Inflammatory macrophage treated with lipopolysaccharide for 4 hours (primary cell): ENCODE data around the gene LRRC8D.

ENCODE experiments used
- DNase-seq: peaks from one replicate; pipeline ENCODE4 v3.0.0-alpha.2; 2020

LRRC8D gene

GRCh38 chr1:89807983-89808382 lies 12.8 kb upstream of the LRRC8D start:
- no peak for DNase-seq

- DNase-seq: no peak
These were observed 12.3 kb upstream of the LRRC8D start for GRCh38 chr1:89808441-89809117.

- no peak for DNase-seq
These were observed 11.3 kb upstream of the LRRC8D start for GRCh38 chr1:89809556-89809955.

DNA sequence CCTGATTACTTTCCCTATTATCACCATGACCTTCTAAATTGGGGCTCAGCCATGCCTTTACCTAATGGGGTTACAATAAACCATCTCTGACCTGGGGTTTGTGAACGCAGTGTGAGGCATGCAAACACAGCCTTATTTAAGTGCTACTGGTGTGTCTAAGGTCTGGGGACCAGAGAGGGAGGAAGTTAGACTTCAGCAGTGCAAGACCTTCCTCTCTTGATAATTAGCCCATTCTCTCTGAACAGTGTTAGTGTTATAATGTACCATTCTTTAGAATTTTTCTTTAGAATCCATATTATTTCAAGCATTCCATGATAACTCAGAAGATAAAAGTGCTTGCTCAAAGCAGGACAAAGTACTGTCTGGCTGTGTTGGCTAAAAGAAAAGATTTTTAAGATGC lies 10.5 kb upstream of the LRRC8D start:
- DNase-seq: no peak

DNA sequence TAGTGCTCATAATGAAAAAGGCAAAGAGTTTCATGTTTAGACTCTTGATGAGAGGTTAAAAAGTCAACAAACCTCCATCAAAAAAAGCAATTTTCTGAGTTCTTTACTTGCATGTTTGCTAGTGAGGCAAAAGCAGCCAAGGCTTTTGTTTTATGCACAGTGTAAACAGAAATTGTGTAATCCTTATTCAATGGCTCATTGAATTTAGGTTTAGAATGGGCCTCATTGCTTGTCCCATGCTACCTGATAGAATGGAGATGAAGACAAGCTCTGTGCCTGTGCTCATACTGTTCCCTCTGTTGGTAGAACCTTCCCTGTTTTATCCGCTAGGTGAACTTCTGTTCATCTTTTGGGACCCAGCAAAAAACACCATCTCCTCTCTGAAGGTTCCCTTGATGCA lies 10.0 kb upstream of the LRRC8D start:
- no peak for DNase-seq

DNA sequence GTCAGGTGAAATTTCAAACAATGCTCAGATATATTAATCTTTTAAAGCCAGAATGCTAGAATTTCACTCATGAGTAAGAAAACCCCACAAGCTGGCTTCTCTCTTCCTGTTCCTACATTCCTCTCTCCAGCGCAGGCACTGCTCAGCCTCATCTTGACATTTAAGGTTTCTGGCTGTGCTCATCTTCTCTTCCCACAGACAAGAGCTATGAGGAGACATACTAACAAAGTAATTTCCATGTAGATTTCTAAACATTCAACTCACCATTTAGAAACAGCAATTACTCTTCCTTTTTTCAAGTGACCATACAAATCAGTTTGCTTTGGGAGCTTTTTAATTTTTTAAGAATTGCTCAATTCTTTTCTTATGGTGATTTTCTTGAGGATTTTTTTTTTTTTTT lies 7.8 kb upstream of the LRRC8D start:
- peak; percentile 91 for DNase-seq

- no peak for DNase-seq
These were observed 5.8 kb upstream of the LRRC8D start for GRCh38 chr1:89815040-89815439.

DNA sequence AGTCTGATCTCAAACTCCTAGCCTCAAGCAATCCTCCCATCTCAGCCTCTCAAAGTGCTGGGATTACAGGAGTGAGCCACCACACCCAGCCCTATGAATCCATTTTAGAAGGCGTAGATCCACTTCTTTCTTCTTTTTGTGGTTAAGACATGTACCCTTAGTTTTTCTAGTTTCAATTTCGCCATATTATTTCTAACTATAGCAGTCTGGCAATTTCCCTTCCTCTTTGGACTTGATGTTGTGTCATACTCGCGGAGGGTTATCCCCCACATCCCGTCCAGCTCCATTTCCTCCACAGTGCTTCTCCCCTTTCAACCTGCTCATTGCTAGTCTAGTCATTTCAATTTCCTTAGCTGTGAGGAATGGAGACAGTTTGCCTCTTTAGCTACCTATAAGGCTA lies 5.2 kb upstream of the LRRC8D start:
- peak; percentile 95 for DNase-seq

- DNase-seq: peak; percentile 52
These were observed 4.5 kb upstream of the LRRC8D start for GRCh38 chr1:89816366-89816765.

DNA sequence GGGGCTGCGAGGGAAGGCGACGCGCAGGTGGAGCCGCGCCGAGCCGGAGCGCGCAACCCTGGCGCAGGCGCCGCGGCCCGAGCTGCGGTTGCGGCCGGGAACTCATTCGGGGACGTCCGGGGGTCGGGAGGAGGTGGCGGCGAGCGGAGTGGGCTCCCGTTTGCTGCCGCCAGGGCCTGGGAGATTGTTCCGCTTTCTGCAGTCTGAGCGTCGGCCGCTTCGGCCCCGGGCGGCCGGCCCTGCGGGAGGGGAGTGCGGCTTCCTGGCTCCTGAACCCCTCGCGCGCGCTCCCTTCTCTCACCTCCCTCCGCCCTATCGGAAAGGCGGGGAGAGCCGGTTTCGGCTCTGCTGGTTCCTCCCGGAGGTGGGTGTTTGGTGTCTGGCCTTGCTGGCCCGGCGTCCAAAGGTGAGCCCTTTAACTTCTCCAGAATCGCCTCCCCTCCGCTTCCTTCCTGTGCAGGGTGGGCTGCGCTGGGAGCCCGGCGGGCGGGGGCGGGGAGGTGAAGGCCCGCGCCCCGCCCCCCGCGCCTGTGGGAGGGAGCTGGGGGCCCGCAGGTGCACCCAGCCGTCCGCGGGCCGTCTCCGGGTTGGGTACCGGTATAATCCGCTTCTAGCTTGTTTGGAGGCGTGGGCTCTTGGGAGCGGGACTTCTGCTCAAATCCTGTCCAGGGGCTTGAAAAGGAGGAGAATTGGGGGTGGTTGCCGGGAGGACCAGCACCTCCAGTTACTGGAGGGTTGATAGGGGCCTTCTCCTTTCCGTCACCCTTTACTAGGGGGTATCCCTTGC lies 683 bp downstream of the LRRC8D start:
- DNase-seq: peak; percentile 67

DNA sequence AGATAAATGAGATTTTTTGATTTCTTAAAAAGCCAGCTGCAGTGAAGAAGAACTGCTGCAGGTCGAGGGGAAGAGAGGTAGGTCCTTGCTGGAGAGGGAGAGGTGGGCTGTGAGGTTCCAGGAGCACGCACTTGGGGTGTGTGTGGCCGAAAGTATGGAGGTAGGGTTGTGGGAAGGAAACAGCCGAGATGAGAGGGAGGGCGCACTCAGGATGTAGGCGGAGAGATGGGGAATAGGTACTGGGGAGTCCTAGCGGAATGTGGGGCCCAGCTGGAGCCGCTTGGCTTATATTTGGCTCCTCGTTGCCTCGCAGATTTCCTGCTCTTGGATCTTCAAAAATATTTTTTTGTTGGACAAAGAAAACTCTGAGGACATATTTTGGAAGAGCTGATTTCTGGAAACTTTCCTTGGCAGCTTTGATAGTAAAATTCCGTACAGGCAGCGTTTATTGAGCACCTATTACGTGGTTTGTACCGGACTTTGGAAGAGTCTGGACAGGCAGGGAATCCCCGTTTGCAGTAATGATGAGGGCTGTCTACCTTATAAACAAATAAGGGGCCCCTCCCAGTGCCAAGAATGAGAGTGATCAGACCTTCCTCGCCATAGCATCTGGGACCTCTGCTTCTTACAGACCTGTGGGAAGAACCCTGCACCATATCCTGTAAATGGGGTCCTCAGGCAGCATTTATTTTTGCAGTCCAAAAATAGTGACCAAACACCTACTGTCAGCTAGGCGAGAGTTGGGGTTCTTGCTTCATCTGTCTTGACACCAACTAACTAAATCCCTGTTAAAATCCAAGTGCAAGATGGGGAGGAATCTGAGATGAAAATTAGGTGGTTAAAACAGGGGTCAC lies 1.5 kb downstream of the LRRC8D start:
- peak; percentile 19 for DNase-seq

DNA sequence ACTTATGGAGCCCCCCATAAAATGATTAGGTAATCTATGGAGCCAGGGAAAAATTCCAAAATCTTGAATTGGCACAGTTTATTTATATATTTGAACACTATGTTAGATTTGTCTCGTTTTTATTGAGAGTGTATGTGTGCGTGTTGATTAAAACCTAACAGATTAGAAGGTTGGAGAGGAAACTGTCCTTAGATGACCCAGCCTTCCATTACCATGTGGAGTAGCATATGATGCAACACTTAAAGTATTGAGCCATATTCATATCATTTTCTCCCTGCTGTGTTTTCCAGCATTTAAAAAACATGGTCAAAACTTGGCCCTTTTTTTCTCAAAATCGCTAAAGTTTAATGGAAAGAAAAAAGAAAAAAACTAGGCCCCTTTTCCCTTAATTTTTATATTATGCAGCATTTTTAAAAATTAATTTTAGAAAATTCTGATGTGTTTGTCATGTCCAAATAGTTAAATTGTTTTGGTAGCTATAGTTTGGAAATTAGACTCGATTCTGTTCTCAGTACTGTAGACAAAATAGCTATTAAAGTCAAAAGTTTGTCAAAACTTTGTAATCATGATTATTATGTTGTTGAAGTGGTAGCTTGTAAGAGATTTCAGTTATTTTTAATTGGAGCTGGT lies 2.3 kb downstream of the LRRC8D start:
- DNase-seq: peak; percentile 78

DNA sequence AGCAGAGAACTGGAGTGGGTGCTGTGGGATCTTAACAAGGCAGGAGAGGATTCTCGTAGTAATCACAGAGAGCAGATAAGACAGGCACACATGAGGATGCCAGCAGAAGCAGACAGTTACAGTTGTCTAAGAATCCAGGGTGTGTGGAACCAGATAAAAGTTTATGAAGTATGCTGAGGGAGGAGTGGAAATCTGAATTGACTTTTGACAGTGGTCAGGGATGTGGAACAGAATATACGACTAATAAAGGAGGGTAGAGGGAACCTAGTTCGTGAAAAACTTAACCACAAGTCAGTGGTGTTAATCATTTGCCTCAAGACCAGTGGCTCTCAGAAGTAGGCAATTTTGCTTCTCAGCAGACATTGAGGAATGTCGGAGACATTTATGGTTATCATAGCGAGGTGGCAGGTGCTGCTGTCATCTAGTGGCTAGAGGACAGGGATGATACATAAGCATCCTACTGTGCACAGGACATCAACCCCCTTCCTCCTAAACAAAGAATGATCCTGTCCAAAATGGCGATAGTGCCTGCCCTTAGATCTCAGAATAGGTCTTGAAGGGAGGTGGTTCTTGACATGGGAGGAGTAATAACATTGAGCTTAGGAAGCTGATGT lies 3.0 kb downstream of the LRRC8D start:
- no peak for DNase-seq

DNA sequence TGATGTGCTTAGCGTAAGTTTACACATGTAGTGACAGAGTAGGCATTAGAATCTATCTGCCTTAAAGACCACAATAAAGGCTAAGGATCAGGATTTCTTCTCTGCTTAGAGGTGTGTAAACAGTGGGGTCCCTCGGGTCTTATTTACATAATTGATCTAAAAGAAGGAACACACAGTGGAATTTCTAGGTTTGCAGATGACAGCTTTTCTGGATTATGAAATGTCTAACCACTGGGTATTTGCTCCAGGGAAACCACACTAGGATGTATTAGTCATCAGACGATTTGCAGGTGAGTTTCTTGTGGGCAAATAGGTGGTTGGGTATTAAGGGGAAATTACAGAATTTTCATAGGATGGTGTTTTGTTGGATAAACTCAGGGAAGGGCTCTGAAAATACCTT lies 5.8 kb downstream of the LRRC8D start:
- no peak for DNase-seq

- DNase-seq: no peak
These were observed 6.5 kb downstream of the LRRC8D start for GRCh38 chr1:89827330-89827729.

GRCh38 chr1:89827902-89828301 lies 7.1 kb downstream of the LRRC8D start:
- no peak for DNase-seq

DNA sequence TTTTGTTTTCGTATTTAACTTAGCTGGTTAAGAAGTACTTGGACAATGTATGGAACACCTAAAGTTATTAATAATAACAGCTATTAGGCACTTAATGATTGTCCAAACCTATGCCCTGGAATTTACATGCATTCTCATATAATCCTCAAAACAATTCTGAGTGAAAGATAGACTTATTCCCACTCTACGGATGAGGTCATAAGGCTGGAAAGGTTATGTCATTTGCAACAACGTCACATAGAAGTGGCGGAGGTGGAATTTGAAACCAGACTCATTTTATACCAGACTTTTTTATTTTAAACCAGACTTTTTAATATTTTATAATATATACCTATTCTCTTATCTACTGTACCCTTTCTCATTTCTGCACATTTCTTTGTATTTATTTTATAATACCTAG lies 8.4 kb downstream of the LRRC8D start:
- no peak for DNase-seq

DNA sequence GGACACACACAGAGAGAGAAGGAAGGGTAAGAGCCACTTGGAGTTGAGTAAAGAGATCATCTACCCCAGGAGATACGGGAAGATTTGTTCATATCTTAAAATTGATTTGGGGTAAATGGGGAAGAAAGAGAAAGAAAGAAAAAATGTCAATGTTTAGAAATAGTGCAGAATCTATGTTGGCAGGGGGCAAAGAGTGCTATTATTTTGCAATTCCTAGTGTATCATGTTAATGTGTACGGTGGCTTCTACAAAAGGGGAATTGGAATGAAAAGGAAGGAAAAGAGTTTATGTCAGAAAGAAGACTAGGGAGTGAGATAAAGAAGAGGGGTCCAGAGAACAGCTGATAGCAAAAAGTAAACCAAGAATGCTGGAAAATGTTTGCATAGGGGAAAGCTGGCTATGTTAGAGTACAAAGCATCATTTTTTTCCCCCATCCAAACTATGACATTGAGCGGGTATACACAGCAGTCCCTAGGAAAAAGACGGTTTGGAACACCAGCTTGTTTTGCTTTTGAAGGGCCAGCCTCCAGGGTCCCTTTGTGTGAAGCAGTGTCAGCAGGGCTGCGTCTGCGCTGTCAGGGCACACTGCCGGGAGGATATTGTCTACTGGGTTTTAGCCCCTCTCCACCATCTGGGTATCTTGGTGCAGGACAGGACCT lies 10.8 kb downstream of the LRRC8D start:
- DNase-seq: no peak

- peak; percentile 75 for DNase-seq
These were observed 11.8 kb downstream of the LRRC8D start for GRCh38 chr1:89832496-89833127.

GRCh38 chr1:89833183-89834082 lies 12.6 kb downstream of the LRRC8D start:
- DNase-seq: no peak
